Skeletal muscle tissue (tissue), 4 donors: ENCODE measurements around the gene GMPR. TPM values are rescaled to one million over a fixed set of nuclear protein-coding genes. Genes with fewer than 3 reads are reported as not detected.
A peak's percentile ranks its signal among the peaks of the same experiment; 100 is the strongest.

ENCODE experiments used
- H3K27ac ChIP-seq: one replicate; pipeline ENCODE4 v1.7.0; 2013; ENCODE audit warnings: mild to moderate bottlenecking, low read depth, low read length, inconsistent platforms
- H3K27me3 ChIP-seq, 3 donors: one replicate each; pipeline ENCODE4 v1.7.0; 2013; ENCODE audit warnings: low read length in 3 of 3; ENCODE audit not compliant: control insufficient read depth in 3 of 3, insufficient read depth in 3 of 3
- H3K36me3 ChIP-seq, 3 donors: one replicate each; pipeline ENCODE4 v1.7.0; 2013; ENCODE audit warnings: low read length in 3 of 3; ENCODE audit not compliant: control insufficient read depth in 3 of 3, insufficient read depth in 3 of 3
- H3K4me1 ChIP-seq, 3 donors: one replicate each; pipeline ENCODE4 v1.7.0; 2013; ENCODE audit warnings: low read length in 3 of 3, mild to moderate bottlenecking in 3 of 3; ENCODE audit not compliant: control insufficient read depth in 3 of 3, insufficient read depth in 3 of 3
- H3K4me3 ChIP-seq, 3 donors: one replicate each; pipeline ENCODE4 v1.7.0; 2013; ENCODE audit warnings: low read length in 3 of 3
- H3K9ac ChIP-seq, 3 donors: one replicate each; pipeline ENCODE4 v1.7.0; 2013; ENCODE audit warnings: low read length in 3 of 3, mild to moderate bottlenecking in 3 of 3, moderate library complexity in 2 of 3, low read depth in 1 of 3
- H3K9me3 ChIP-seq, 3 donors: one replicate each; pipeline ENCODE4 v1.7.0; 2013; ENCODE audit warnings: low read length in 3 of 3; ENCODE audit not compliant: control insufficient read depth in 3 of 3
- total RNA-seq: library from RNA; depleted of rRNA; stranded (reverse); fragments of >200 nt; gene quantifications from one replicate; pipeline ENCODE4 v1.2.3, GENCODE V29; 2014
- donor health status: Osteomylitis.

GMPR gene
- 26.1 TPM for total RNA-seq

- Histone ChIP-seq H3K9ac (peak within 1 kb of the TSS; percentile 88 to 99 (median 90)), H3K4me3 (peak within 1 kb of the TSS; percentile 71 to 89 (median 84)), H3K27me3 (no peaks in the 10 kb centered on the region), H3K9me3 (no peaks in the 10 kb centered on the region), H3K27ac (peak within 1 kb of the TSS; percentile 97), H3K4me1 (peaks cover 37 to 60% (median 40%) of the 10 kb centered on the region in 3 donors), H3K36me3 (no peaks in the 10 kb centered on the region)
Observed at GRCh38 chr6:16238057-16238962, at the start of gene GMPR. Gene GMPR, plus strand, starts transcription at chr6:16238587. Its CDS starts 107 bp downstream, at chr6:16238694.

- no peaks in the 10 kb centered on the region for H3K36me3 ChIP-seq
- H3K4me3 ChIP-seq, result no peak overlapping the region
- H3K27ac ChIP-seq, result no peak overlapping the region
- H3K27me3 ChIP-seq, result no peaks in the 10 kb centered on the region
- H3K9ac ChIP-seq, result no peak overlapping the region
- peaks cover 0 to 2% (median 0%) of the 10 kb centered on the region in 3 donors for H3K4me1 ChIP-seq
- H3K9me3 ChIP-seq, result no peaks in the 10 kb centered on the region
Observed at GRCh38 chr6:16190214-16190613, 48.2 kb upstream of the GMPR start.

- Histone ChIP-seq H3K4me1 (peaks cover 11 to 15% (median 14%) of the 10 kb centered on the region in 3 donors), H3K27ac (no peak overlapping the region), H3K4me3 (no peak overlapping the region), H3K27me3 (no peaks in the 10 kb centered on the region), H3K9me3 (no peaks in the 10 kb centered on the region), H3K9ac (no peak overlapping the region), H3K36me3 (no peaks in the 10 kb centered on the region)
Observed at GRCh38 chr6:16196260-16196983, 42.0 kb upstream of the GMPR start.

GRCh38 chr6:16196984-16197546, 41.3 kb upstream of the GMPR start:
- Histone ChIP-seq H3K9ac (no peak overlapping the region), H3K4me1 (peaks cover 11 to 15% (median 14%) of the 10 kb centered on the region in 3 donors), H3K4me3 (no peak overlapping the region), H3K36me3 (no peaks in the 10 kb centered on the region), H3K27me3 (no peaks in the 10 kb centered on the region), H3K9me3 (no peaks in the 10 kb centered on the region), H3K27ac (no peak overlapping the region)

GRCh38 chr6:16198061-16198705, 40.2 kb upstream of the GMPR start:
- H3K4me1 ChIP-seq, result peaks cover 11 to 15% (median 14%) of the 10 kb centered on the region in 3 donors
- H3K27me3 ChIP-seq, result no peaks in the 10 kb centered on the region
- no peaks in the 10 kb centered on the region for H3K9me3 ChIP-seq
- H3K4me3 ChIP-seq, result no peak overlapping the region
- H3K36me3 ChIP-seq, result no peaks in the 10 kb centered on the region
- H3K9ac ChIP-seq, result no peak overlapping the region
- H3K27ac ChIP-seq, result no peak overlapping the region

GRCh38 chr6:16199804-16200203, 38.6 kb upstream of the GMPR start:
- Histone ChIP-seq H3K27me3 (no peaks in the 10 kb centered on the region), H3K9ac (peak overlapping the region in 1 of 3 donors; percentile 33), H3K4me3 (peak overlapping the region; percentile 44 to 74 (median 69)), H3K4me1 (peaks cover 11 to 15% (median 14%) of the 10 kb centered on the region in 3 donors), H3K9me3 (no peaks in the 10 kb centered on the region), H3K27ac (no peak overlapping the region), H3K36me3 (no peaks in the 10 kb centered on the region)

GRCh38 chr6:16200321-16200883, 38.0 kb upstream of the GMPR start:
- Histone ChIP-seq H3K27ac (no peak overlapping the region), H3K27me3 (no peaks in the 10 kb centered on the region), H3K9me3 (no peaks in the 10 kb centered on the region), H3K4me3 (peak overlapping the region; percentile 44 to 74 (median 69)), H3K36me3 (no peaks in the 10 kb centered on the region), H3K4me1 (peaks cover 11 to 18% (median 18%) of the 10 kb centered on the region in 3 donors), H3K9ac (peak overlapping the region; percentile 57 to 58 (median 57))

GRCh38 chr6:16201706-16202105, 36.7 kb upstream of the GMPR start:
- no peaks in the 10 kb centered on the region for H3K36me3 ChIP-seq
- no peak overlapping the region for H3K4me3 ChIP-seq
- H3K27me3 ChIP-seq, result no peaks in the 10 kb centered on the region
- no peaks in the 10 kb centered on the region for H3K9me3 ChIP-seq
- peaks cover 14 to 24% (median 21%) of the 10 kb centered on the region in 3 donors for H3K4me1 ChIP-seq
- no peak overlapping the region for H3K27ac ChIP-seq
- H3K9ac ChIP-seq, result no peak overlapping the region

- no peaks in the 10 kb centered on the region for H3K9me3 ChIP-seq
- H3K36me3 ChIP-seq, result no peaks in the 10 kb centered on the region
- no peak overlapping the region for H3K4me3 ChIP-seq
- peaks cover 10 to 20% (median 17%) of the 10 kb centered on the region in 3 donors for H3K4me1 ChIP-seq
- no peak overlapping the region for H3K9ac ChIP-seq
- H3K27ac ChIP-seq, result no peak overlapping the region
- peaks cover 0 to 3% (median 3%) of the 10 kb centered on the region in 3 donors for H3K27me3 ChIP-seq
Observed at GRCh38 chr6:16204653-16205376, 33.6 kb upstream of the GMPR start.
